ENCODE measurements around the gene ANGPTL8. TPM values are rescaled to one million over a fixed set of nuclear protein-coding genes. Genes with fewer than 3 reads are reported as not detected.

ANGPTL8 gene
- total and polyA plus RNA-seq, 2 donors = 0.16 TPM; not detected in 1

- Histone ChIP-seq H3K4me1 (ENCODE audit: control insufficient read depth in 2 of 2, insufficient read depth in 2 of 2, low read length in 2 of 2) (no peaks in the 10 kb centered on the region), H3K27ac (ENCODE audit: low read depth in 1 of 2, low read length in 1 of 2) (no peak overlapping the region), H3K36me3 (ENCODE audit: control insufficient read depth in 2 of 2, insufficient read depth in 2 of 2, low read length in 1 of 2) (no peaks in the 10 kb centered on the region), H3K9me3 (ENCODE audit: control insufficient read depth in 2 of 2, insufficient read depth in 1 of 2, low read length in 1 of 2) (no peaks in the 10 kb centered on the region), H3K4me3 (ENCODE audit: low read length in 2 of 2) (no peak overlapping the region), H3K27me3 (ENCODE audit: control insufficient read depth in 2 of 2, insufficient read depth in 1 of 2, low read length in 1 of 2) (no peaks in the 10 kb centered on the region)
- 89% methylated on average over 4 of the region's 4 CpGs for WGBS
- DNase-seq (ENCODE audit: low read depth in 6 of 9, low spot score in 9 of 9) = no peak
Measured at GRCh38 chr19:11232555-11232954, 6.9 kb upstream of the ANGPTL8 start.

- Histone ChIP-seq H3K9me3 (ENCODE audit: control insufficient read depth in 2 of 2, insufficient read depth in 1 of 2, low read length in 1 of 2) (peaks cover 0 to 3% of the 10 kb centered on the region in 2 donors), H3K4me3 (ENCODE audit: low read length in 2 of 2) (no peak overlapping the region), H3K27me3 (ENCODE audit: control insufficient read depth in 2 of 2, insufficient read depth in 1 of 2, low read length in 1 of 2) (no peaks in the 10 kb centered on the region), H3K27ac (ENCODE audit: low read depth in 1 of 2, low read length in 1 of 2) (no peak overlapping the region), H3K36me3 (ENCODE audit: control insufficient read depth in 2 of 2, insufficient read depth in 2 of 2, low read length in 1 of 2) (no peaks in the 10 kb centered on the region), H3K4me1 (ENCODE audit: control insufficient read depth in 2 of 2, insufficient read depth in 2 of 2, low read length in 2 of 2) (no peaks in the 10 kb centered on the region)
- no peak for DNase-seq (ENCODE audit: low read depth in 6 of 9, low spot score in 9 of 9)
- 87% methylated on average over 15 of the region's 15 CpGs for WGBS
Measured at GRCh38 chr19:11233073-11233472, 6.3 kb upstream of the ANGPTL8 start.

GRCh38 chr19:11234486-11235075 is 4.8 kb upstream of the ANGPTL8 start:
- WGBS = 97% methylated on average over 5 of the region's 5 CpGs

GRCh38 chr19:11236324-11237301 is 2.8 kb upstream of the ANGPTL8 start:
- 96% methylated on average over 31 of the region's 31 CpGs for whole genome bisulfite sequencing
- Histone ChIP-seq H3K36me3 (ENCODE audit: control insufficient read depth in 2 of 2, insufficient read depth in 2 of 2, low read length in 1 of 2) (no peaks in the 10 kb centered on the region), H3K4me1 (ENCODE audit: control insufficient read depth in 2 of 2, insufficient read depth in 2 of 2, low read length in 2 of 2) (no peaks in the 10 kb centered on the region), H3K9me3 (ENCODE audit: control insufficient read depth in 2 of 2, insufficient read depth in 1 of 2, low read length in 1 of 2) (peaks cover 0 to 14% of the 10 kb centered on the region in 2 donors), H3K27ac (ENCODE audit: low read depth in 1 of 2, low read length in 1 of 2) (no peak overlapping the region), H3K4me3 (ENCODE audit: low read length in 2 of 2) (no peak overlapping the region), H3K27me3 (ENCODE audit: control insufficient read depth in 2 of 2, insufficient read depth in 1 of 2, low read length in 1 of 2) (no peaks in the 10 kb centered on the region)
- DNase-seq (ENCODE audit: low read depth in 6 of 9, low spot score in 9 of 9) = no peak

More at GRCh38 chr19:11234486-11235075, 4.8 kb upstream of the ANGPTL8 start:
- Histone ChIP-seq H3K4me3 (ENCODE audit: low read length in 2 of 2) (no peak overlapping the region), H3K27ac (ENCODE audit: low read depth in 1 of 2, low read length in 1 of 2) (no peak overlapping the region), H3K36me3 (ENCODE audit: control insufficient read depth in 2 of 2, insufficient read depth in 2 of 2, low read length in 1 of 2) (no peaks in the 10 kb centered on the region), H3K9me3 (ENCODE audit: control insufficient read depth in 2 of 2, insufficient read depth in 1 of 2, low read length in 1 of 2) (peaks cover 0 to 13% of the 10 kb centered on the region in 2 donors), H3K27me3 (ENCODE audit: control insufficient read depth in 2 of 2, insufficient read depth in 1 of 2, low read length in 1 of 2) (no peaks in the 10 kb centered on the region), H3K4me1 (ENCODE audit: control insufficient read depth in 2 of 2, insufficient read depth in 2 of 2, low read length in 2 of 2) (no peaks in the 10 kb centered on the region)
- no peak for DNase-seq (ENCODE audit: low read depth in 6 of 9, low spot score in 9 of 9)

- H3K9me3 ChIP-seq (ENCODE audit: control insufficient read depth in 2 of 2, insufficient read depth in 1 of 2, low read length in 1 of 2) = peaks cover 0 to 14% of the 10 kb centered on the region in 2 donors
- H3K36me3 ChIP-seq (ENCODE audit: control insufficient read depth in 2 of 2, insufficient read depth in 2 of 2, low read length in 1 of 2) = no peaks in the 10 kb centered on the region
- no peaks in the 10 kb centered on the region for H3K4me1 ChIP-seq (ENCODE audit: control insufficient read depth in 2 of 2, insufficient read depth in 2 of 2, low read length in 2 of 2)
- H3K4me3 ChIP-seq (ENCODE audit: low read length in 2 of 2) = no peak overlapping the region
- WGBS = 93% methylated on average over 15 of the region's 15 CpGs
- no peak overlapping the region for H3K27ac ChIP-seq (ENCODE audit: low read depth in 1 of 2, low read length in 1 of 2)
- H3K27me3 ChIP-seq (ENCODE audit: control insufficient read depth in 2 of 2, insufficient read depth in 1 of 2, low read length in 1 of 2) = peaks cover 0 to 2% of the 10 kb centered on the region in 2 donors
- no peak for DNase-seq (ENCODE audit: low read depth in 6 of 9, low spot score in 9 of 9)
Measured at GRCh38 chr19:11237321-11237720, 2.1 kb upstream of the ANGPTL8 start.

- DNase-seq (ENCODE audit: low read depth in 6 of 9, low spot score in 9 of 9) = no peak
- Histone ChIP-seq H3K9me3 (ENCODE audit: control insufficient read depth in 2 of 2, insufficient read depth in 1 of 2, low read length in 1 of 2) (peaks cover 0 to 14% of the 10 kb centered on the region in 2 donors), H3K27me3 (ENCODE audit: control insufficient read depth in 2 of 2, insufficient read depth in 1 of 2, low read length in 1 of 2) (peaks cover 0 to 5% of the 10 kb centered on the region in 2 donors), H3K4me3 (ENCODE audit: low read length in 2 of 2) (no peak overlapping the region), H3K4me1 (ENCODE audit: control insufficient read depth in 2 of 2, insufficient read depth in 2 of 2, low read length in 2 of 2) (peaks cover 0 to 1% of the 10 kb centered on the region in 2 donors), H3K36me3 (ENCODE audit: control insufficient read depth in 2 of 2, insufficient read depth in 2 of 2, low read length in 1 of 2) (no peaks in the 10 kb centered on the region), H3K27ac (ENCODE audit: low read depth in 1 of 2, low read length in 1 of 2) (no peak overlapping the region)
- 92% methylated on average over 11 of the region's 11 CpGs for WGBS
Measured at GRCh38 chr19:11238041-11238440, 1.4 kb upstream of the ANGPTL8 start.

GRCh38 chr19:11238781-11239376 is 540 bp upstream of the ANGPTL8 start:
- H3K4me3 ChIP-seq (ENCODE audit: low read length in 2 of 2) = no peak overlapping the region
- peaks cover 0 to 9% of the 10 kb centered on the region in 2 donors for H3K4me1 ChIP-seq (ENCODE audit: control insufficient read depth in 2 of 2, insufficient read depth in 2 of 2, low read length in 2 of 2)
- H3K9me3 ChIP-seq (ENCODE audit: control insufficient read depth in 2 of 2, insufficient read depth in 1 of 2, low read length in 1 of 2) = peaks cover 0 to 17% of the 10 kb centered on the region in 2 donors
- no peak overlapping the region for H3K27ac ChIP-seq (ENCODE audit: low read depth in 1 of 2, low read length in 1 of 2)
- DNase-seq (ENCODE audit: low read depth in 6 of 9, low spot score in 9 of 9) = no peak
- peaks cover 0 to 12% of the 10 kb centered on the region in 2 donors for H3K27me3 ChIP-seq (ENCODE audit: control insufficient read depth in 2 of 2, insufficient read depth in 1 of 2, low read length in 1 of 2)
- 95% methylated on average over 6 of the region's 6 CpGs for WGBS
- no peaks in the 10 kb centered on the region for H3K36me3 ChIP-seq (ENCODE audit: control insufficient read depth in 2 of 2, insufficient read depth in 2 of 2, low read length in 1 of 2)

GRCh38 chr19:11240008-11240444 is 607 bp downstream of the ANGPTL8 start:
- no peak overlapping the region for H3K27ac ChIP-seq (ENCODE audit: low read depth in 1 of 2, low read length in 1 of 2)
- H3K27me3 ChIP-seq (ENCODE audit: control insufficient read depth in 2 of 2, insufficient read depth in 1 of 2, low read length in 1 of 2) = peaks cover 0 to 14% of the 10 kb centered on the region in 2 donors
- WGBS = 99% methylated on average over 8 of the region's 8 CpGs
- H3K36me3 ChIP-seq (ENCODE audit: control insufficient read depth in 2 of 2, insufficient read depth in 2 of 2, low read length in 1 of 2) = no peaks in the 10 kb centered on the region
- DNase-seq (ENCODE audit: low read depth in 6 of 9, low spot score in 9 of 9) = no peak
- no peak overlapping the region for H3K4me3 ChIP-seq (ENCODE audit: low read length in 2 of 2)
- peaks cover 0 to 17% of the 10 kb centered on the region in 2 donors for H3K9me3 ChIP-seq (ENCODE audit: control insufficient read depth in 2 of 2, insufficient read depth in 1 of 2, low read length in 1 of 2)
- H3K4me1 ChIP-seq (ENCODE audit: control insufficient read depth in 2 of 2, insufficient read depth in 2 of 2, low read length in 2 of 2) = peaks cover 0 to 9% of the 10 kb centered on the region in 2 donors

GRCh38 chr19:11242025-11242424 is 2.6 kb downstream of the ANGPTL8 start:
- Histone ChIP-seq H3K4me3 (ENCODE audit: low read length in 2 of 2) (no peak overlapping the region), H3K36me3 (ENCODE audit: control insufficient read depth in 2 of 2, insufficient read depth in 2 of 2, low read length in 1 of 2) (no peaks in the 10 kb centered on the region), H3K27me3 (ENCODE audit: control insufficient read depth in 2 of 2, insufficient read depth in 1 of 2, low read length in 1 of 2) (peaks cover 0 to 14% of the 10 kb centered on the region in 2 donors), H3K27ac (ENCODE audit: low read depth in 1 of 2, low read length in 1 of 2) (no peak overlapping the region), H3K4me1 (ENCODE audit: control insufficient read depth in 2 of 2, insufficient read depth in 2 of 2, low read length in 2 of 2) (peaks cover 0 to 9% of the 10 kb centered on the region in 2 donors), H3K9me3 (ENCODE audit: control insufficient read depth in 2 of 2, insufficient read depth in 1 of 2, low read length in 1 of 2) (peaks cover 0 to 17% of the 10 kb centered on the region in 2 donors)
- DNase-seq (ENCODE audit: low read depth in 6 of 9, low spot score in 9 of 9) = no peak
- WGBS = 95% methylated on average over 11 of the region's 11 CpGs

All from thymus (tissue), 11 donors.